Keratinocyte (primary cell): ENCODE data around the gene SHC1. TPM values are rescaled to one million over a fixed set of nuclear protein-coding genes. Genes with fewer than 3 reads are reported as not detected.

Source experiments
- DNase-seq: peaks from one replicate; pipeline ENCODE4 v3.0.0-alpha.2; 2011; ENCODE audit warnings: low read depth, missing footprints, low spot score
- FAIRE-seq: peaks from 2 replicates; lab custom pipeline; 2011; peaks lifted over from hg19 to GRCh38; lab: Jason Lieb, UNC
- H2AFZ ChIP-seq: 2 replicates; pipeline ENCODE4 v1.6.0; 2012; ENCODE audit warnings: low read length, control low read depth, inconsistent platforms; ENCODE audit not compliant: control insufficient read depth
- H3K27ac ChIP-seq: 2 replicates; pipeline ENCODE4 v1.5.1; 2011; ENCODE audit warnings: low read length; ENCODE audit not compliant: control insufficient read depth, insufficient read depth
- H3K27me3 ChIP-seq: 3 replicates; pipeline ENCODE4 v1.6.0; 2011; ENCODE audit warnings: low read length; ENCODE audit not compliant: control insufficient read depth, insufficient read depth; ENCODE audit errors: extremely low read depth
- H3K36me3 ChIP-seq, 2 experiments: 2 replicates in 1 of 2; 3 replicates in 1 of 2; pipeline ENCODE4 v1.5.1; 2011; ENCODE audit warnings: low read length in 2 of 2, mild to moderate bottlenecking in 1 of 2; ENCODE audit not compliant: control insufficient read depth in 2 of 2, insufficient read depth in 2 of 2; ENCODE audit errors: extremely low read depth in 1 of 2
- H3K4me1 ChIP-seq: 3 replicates; pipeline ENCODE4 v1.5.1; 2011; ENCODE audit warnings: low read length; ENCODE audit not compliant: control insufficient read depth, insufficient read depth; ENCODE audit errors: extremely low read depth
- H3K4me2 ChIP-seq: 3 replicates; pipeline ENCODE4 v1.6.0; 2011; ENCODE audit warnings: low read depth, low read length; ENCODE audit not compliant: control insufficient read depth, insufficient read depth; ENCODE audit errors: extremely low read depth
- H3K4me3 ChIP-seq, 3 experiments: fragments of 200-600 bp in 1 of 3; sonication (generic) in 1 of 3; 2 replicates in 2 of 3; 3 replicates in 1 of 3; pipeline ENCODE4 v1.5.1; 2011 to 2016; ENCODE audit warnings: low read length in 3 of 3, mild to moderate bottlenecking in 3 of 3, control low read depth in 2 of 3, inconsistent platforms in 1 of 3, low read depth in 1 of 3, mixed read lengths in 1 of 3, mixed run types in 1 of 3, moderate library complexity in 1 of 3; ENCODE audit not compliant: control insufficient read depth in 2 of 3, insufficient read depth in 2 of 3; ENCODE audit errors: extremely low read depth in 1 of 3
- H3K79me2 ChIP-seq: 2 replicates; pipeline ENCODE4 v1.6.0; 2012; ENCODE audit warnings: low read length; ENCODE audit not compliant: control insufficient read depth, insufficient read depth
- H3K9ac ChIP-seq: 3 replicates; pipeline ENCODE4 v1.6.0; 2011; ENCODE audit warnings: low read length; ENCODE audit not compliant: control insufficient read depth, insufficient read depth; ENCODE audit errors: extremely low read depth
- H3K9me1 ChIP-seq: 3 replicates; pipeline ENCODE4 v1.6.0; 2011; ENCODE audit warnings: low read length; ENCODE audit not compliant: control insufficient read depth, insufficient read depth; ENCODE audit errors: extremely low read depth
- H3K9me3 ChIP-seq: 2 replicates; pipeline ENCODE4 v1.5.1; 2012; ENCODE audit warnings: low read depth, low read length; ENCODE audit not compliant: control insufficient read depth
- H4K20me1 ChIP-seq: 3 replicates; pipeline ENCODE4 v1.6.0; 2011; ENCODE audit warnings: low read length; ENCODE audit not compliant: control insufficient read depth, insufficient read depth; ENCODE audit errors: extremely low read depth
- EZH2 ChIP-seq: IDR thresholded peaks from one replicate; pipeline ENCODE4 v1.6.1; 2012; ENCODE audit warnings: inconsistent platforms, mild to moderate bottlenecking, low read length, moderate library complexity
- dilution Hi-C: fragments of 300-500 bp; cut with MboI; formaldehyde crosslinking; loops from one replicate; pipeline ENCODE4 v1.7.0; 2020; ENCODE audit warnings: low sequenced_read_pairs; ENCODE audit not compliant: extremely low pct_ligation_motif_present
- polyA plus RNA-seq, 5 experiments: library from polyadenylated mRNA; depleted of rRNA in 3 of 5; stranded (reverse) in 3 of 5; stranded (forward) in 1 of 5; unstranded in 1 of 5; fragments of >200 nt; gene quantifications; 1 replicate in 1 of 5; 2 replicates in 3 of 5; 3 replicates in 1 of 5; pipeline versions ENCODE4 v1.2.1 to v1.2.3, GENCODE V29; 2011 to 2012; ENCODE audit warnings: missing spikeins in 2 of 5, low read depth in 1 of 5, low replicate concordance in 1 of 5
- TF ChIP-seq, protein P1 (sequence below), 3 experiments: IDR thresholded peaks in 1 of 3; conservative IDR thresholded peaks in 1 of 3; optimal IDR thresholded peaks in 1 of 3; 2 replicates in 2 of 3; 3 replicates in 1 of 3; pipeline versions ENCODE3 to v1.5.1; 2011; ENCODE audit warnings: low read length in 3 of 3, mild to moderate bottlenecking in 3 of 3, moderate library complexity in 2 of 3, control low read depth in 1 of 3, inconsistent platforms in 1 of 3; ENCODE audit not compliant: insufficient read depth in 2 of 3; ENCODE audit errors: extremely low read depth in 1 of 3

Gene SHC1
- polyA plus RNA-seq, 1 donor (not counting 4 experiments of a cell fraction or from before 2014, with no cell fraction given): 245 TPM

DNA sequence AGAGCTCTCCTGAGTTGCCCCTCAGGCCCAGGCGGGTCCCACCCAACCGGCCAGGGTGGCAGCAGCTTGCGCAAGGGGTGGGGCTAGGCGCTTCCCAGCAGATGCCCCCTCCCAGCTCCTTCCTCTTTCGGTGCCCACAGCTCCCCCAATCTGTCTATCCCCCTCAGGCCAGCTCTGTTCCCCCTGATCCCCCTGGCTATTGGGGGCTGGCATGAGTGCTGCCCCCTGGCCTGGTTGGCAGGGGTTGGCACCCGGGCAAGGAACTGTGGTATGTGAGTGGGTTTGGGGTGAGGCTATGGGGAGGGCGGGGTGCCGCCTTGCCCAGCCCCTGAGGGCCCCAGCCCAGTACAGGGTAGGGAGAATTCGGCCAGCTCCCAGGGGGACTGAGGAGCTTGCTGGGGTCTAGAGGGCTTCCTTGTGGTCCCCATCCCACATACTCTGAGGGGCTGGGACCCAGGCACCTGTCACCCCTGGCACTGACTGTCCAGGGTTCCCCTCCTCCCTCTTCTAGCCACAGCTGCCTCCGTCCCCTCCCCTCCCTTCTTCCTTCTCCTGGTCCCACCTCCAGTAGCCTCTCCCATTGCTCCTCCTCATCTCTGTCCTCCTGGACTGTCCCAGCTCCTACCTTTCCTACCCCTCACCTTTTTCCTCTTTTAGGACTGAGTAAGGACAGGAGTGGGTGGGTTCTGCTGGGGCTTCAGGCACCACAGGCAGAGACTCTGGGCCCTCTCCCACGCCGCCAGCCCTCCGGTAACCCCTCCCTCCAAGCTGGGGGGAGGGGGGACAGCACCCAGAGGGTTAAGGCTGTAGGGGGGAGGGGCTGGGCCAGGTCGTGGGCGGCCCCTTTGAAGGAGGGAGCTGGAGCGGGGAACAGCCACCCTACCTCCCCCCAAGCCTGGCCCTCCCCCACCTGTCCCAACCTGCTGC is 37.7 kb upstream of the SHC1 start:
- H3K9ac ChIP-seq: peak overlapping the region; percentile 33
- H3K4me2 ChIP-seq: peak overlapping the region; percentile 66
- no peaks in the 10 kb centered on the region for H3K27me3 ChIP-seq
- peaks cover 3% of the 10 kb centered on the region for H4K20me1 ChIP-seq
- no peak for DNase-seq
- no peak for TF ChIP-seq EZH2
- TF ChIP-seq, protein P1, sequence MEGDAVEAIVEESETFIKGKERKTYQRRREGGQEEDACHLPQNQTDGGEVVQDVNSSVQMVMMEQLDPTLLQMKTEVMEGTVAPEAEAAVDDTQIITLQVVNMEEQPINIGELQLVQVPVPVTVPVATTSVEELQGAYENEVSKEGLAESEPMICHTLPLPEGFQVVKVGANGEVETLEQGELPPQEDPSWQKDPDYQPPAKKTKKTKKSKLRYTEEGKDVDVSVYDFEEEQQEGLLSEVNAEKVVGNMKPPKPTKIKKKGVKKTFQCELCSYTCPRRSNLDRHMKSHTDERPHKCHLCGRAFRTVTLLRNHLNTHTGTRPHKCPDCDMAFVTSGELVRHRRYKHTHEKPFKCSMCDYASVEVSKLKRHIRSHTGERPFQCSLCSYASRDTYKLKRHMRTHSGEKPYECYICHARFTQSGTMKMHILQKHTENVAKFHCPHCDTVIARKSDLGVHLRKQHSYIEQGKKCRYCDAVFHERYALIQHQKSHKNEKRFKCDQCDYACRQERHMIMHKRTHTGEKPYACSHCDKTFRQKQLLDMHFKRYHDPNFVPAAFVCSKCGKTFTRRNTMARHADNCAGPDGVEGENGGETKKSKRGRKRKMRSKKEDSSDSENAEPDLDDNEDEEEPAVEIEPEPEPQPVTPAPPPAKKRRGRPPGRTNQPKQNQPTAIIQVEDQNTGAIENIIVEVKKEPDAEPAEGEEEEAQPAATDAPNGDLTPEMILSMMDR (optimal IDR thresholded peaks at IDR 0.05 in 1 of 3, IDR thresholded peaks at IDR 0.05 in 1 of 3, conservative IDR thresholded peaks at IDR 0.05 in 1 of 3; ENCODE audit: extremely low read depth in 1 of 3, insufficient read depth in 2 of 3, low read length in 3 of 3): no peak
- H2AFZ ChIP-seq: no peak overlapping the region
- H3K4me1 ChIP-seq: peaks cover 86% of the 10 kb centered on the region
- H3K36me3 ChIP-seq: peaks cover 4 to 35% of the 10 kb centered on the region in 2 experiments
- H3K4me3 ChIP-seq: peak overlapping the region; percentile 37 to 57 (median 44)
- FAIRE-seq: no peak
- peaks cover 76% of the 10 kb centered on the region for H3K79me2 ChIP-seq
- no peaks in the 10 kb centered on the region for H3K9me1 ChIP-seq
- dilution Hi-C loops: no loop called here
- H3K9me3 ChIP-seq: no peaks in the 10 kb centered on the region
- H3K27ac ChIP-seq: no peak overlapping the region

DNA sequence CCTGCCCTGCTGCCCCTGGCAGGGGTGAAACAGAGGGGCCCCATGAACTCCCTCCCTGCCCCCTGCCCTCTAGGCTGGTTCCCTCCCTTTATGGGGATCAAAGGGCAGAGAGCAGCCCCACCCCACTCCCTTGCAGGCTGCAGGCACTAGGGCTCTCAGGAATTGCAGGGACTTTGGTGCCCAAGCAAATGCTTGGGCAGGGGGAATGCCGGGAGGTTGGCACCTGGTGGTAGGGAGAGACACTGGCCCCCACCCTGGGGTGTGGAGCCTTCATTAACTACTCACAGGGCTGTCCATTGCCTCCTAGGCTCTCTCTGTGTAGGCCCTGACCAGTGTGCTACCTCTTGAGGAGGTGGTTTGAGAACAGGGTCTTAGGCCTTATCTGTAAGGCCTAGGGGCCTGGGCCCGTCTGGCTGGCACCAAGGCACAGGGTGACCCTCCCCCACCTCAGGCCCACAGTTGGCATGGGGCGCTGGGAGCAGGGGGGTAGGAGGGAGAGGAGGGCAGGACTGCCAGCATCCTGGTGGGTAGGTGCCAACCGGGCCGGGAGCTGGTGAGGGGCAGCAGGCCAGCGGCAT is 36.8 kb upstream of the SHC1 start:
- Histone ChIP-seq H3K9me3 (no peaks in the 10 kb centered on the region), H3K36me3 (peaks cover 1 to 31% of the 10 kb centered on the region in 2 experiments), H3K4me2 (peak overlapping the region; percentile 66), H2AFZ (no peak overlapping the region), H3K4me3 (peak overlapping the region in 1 of 3 experiments; percentile 57), H3K9me1 (no peaks in the 10 kb centered on the region), H3K27me3 (no peaks in the 10 kb centered on the region), H3K79me2 (peaks cover 78% of the 10 kb centered on the region), H3K4me1 (peaks cover 77% of the 10 kb centered on the region), H3K27ac (no peak overlapping the region), H4K20me1 (no peaks in the 10 kb centered on the region), H3K9ac (no peak overlapping the region)
- dilution Hi-C loops: no loop called here
- DNase-seq (no peak), FAIRE-seq (no peak)
- no peak for TF ChIP-seq EZH2
- TF ChIP-seq, protein P1 (optimal IDR thresholded peaks at IDR 0.05 in 1 of 3, IDR thresholded peaks at IDR 0.05 in 1 of 3, conservative IDR thresholded peaks at IDR 0.05 in 1 of 3; ENCODE audit: extremely low read depth in 1 of 3, insufficient read depth in 2 of 3, low read length in 3 of 3): no peak
